Mononuclear cell (primary cell): ENCODE data around the gene MCEMP1. TPM values are rescaled to one million over a fixed set of nuclear protein-coding genes. Genes with fewer than 3 reads are reported as not detected.
"Not testable (repeated sequence)": the region's sequence is repeated elsewhere in the genome, so short reads cannot be mapped to it uniquely, and the experiment has no call there.

Source experiments
- H3K27me3 ChIP-seq: 2 replicates; pipeline ENCODE4 v1.6.0; 2011; ENCODE audit warnings: low read length, control low read depth; ENCODE audit not compliant: insufficient read depth
- H3K4me1 ChIP-seq: 2 replicates; pipeline ENCODE4 v1.5.1; 2011; ENCODE audit warnings: mild to moderate bottlenecking, low read length, control low read depth; ENCODE audit not compliant: insufficient read depth
- H3K4me3 ChIP-seq: 2 replicates; pipeline ENCODE4 v1.5.1; 2011; ENCODE audit warnings: mild to moderate bottlenecking, low read length, moderate library complexity
- H3K9me3 ChIP-seq: 2 replicates; pipeline ENCODE4 v1.5.1; 2011; ENCODE audit warnings: low read depth, mild to moderate bottlenecking, control low read depth, low read length
- total RNA-seq: library from RNA; depleted of rRNA; stranded (reverse); fragments of >200 nt; gene quantifications from one replicate; pipeline ENCODE4 v1.2.3, GENCODE V29; 2012

MCEMP1 gene
- total RNA-seq, 1 donor = 1.8 TPM

GRCh38 chr19:7640803-7641202 is 36.1 kb upstream of the MCEMP1 start:
- H3K4me3 ChIP-seq = no peak overlapping the region
- H3K9me3 ChIP-seq = no peaks in the 10 kb centered on the region
- H3K27me3 ChIP-seq = no peaks in the 10 kb centered on the region
- peaks cover 54% of the 10 kb centered on the region for H3K4me1 ChIP-seq

GRCh38 chr19:7641290-7642276 is 35.3 kb upstream of the MCEMP1 start:
- peaks cover 54% of the 10 kb centered on the region for H3K4me1 ChIP-seq
- H3K27me3 ChIP-seq = no peaks in the 10 kb centered on the region
- H3K9me3 ChIP-seq = no peaks in the 10 kb centered on the region
- H3K4me3 ChIP-seq = no peak overlapping the region

- H3K4me3 ChIP-seq = no peak overlapping the region
- H3K27me3 ChIP-seq = no peaks in the 10 kb centered on the region
- peaks cover 54% of the 10 kb centered on the region for H3K4me1 ChIP-seq
- no peaks in the 10 kb centered on the region for H3K9me3 ChIP-seq
Measured at GRCh38 chr19:7642295-7643030, 34.4 kb upstream of the MCEMP1 start.

- H3K9me3 ChIP-seq = no peaks in the 10 kb centered on the region
- H3K4me1 ChIP-seq = peaks cover 49% of the 10 kb centered on the region
- no peaks in the 10 kb centered on the region for H3K27me3 ChIP-seq
- H3K4me3 ChIP-seq = no peak overlapping the region
Measured at GRCh38 chr19:7643031-7643415, 33.9 kb upstream of the MCEMP1 start.

- H3K4me3 ChIP-seq, H3K27me3 ChIP-seq, H3K9me3 ChIP-seq: not testable (repeated sequence)
- peaks cover 40% of the 10 kb centered on the region for H3K4me1 ChIP-seq
Measured at GRCh38 chr19:7643629-7644549, 33.0 kb upstream of the MCEMP1 start.

GRCh38 chr19:7644550-7644877 is 32.4 kb upstream of the MCEMP1 start:
- H3K4me3 ChIP-seq = no peak overlapping the region
- no peaks in the 10 kb centered on the region for H3K9me3 ChIP-seq
- no peaks in the 10 kb centered on the region for H3K27me3 ChIP-seq
- H3K4me1 ChIP-seq = peaks cover 35% of the 10 kb centered on the region

- Histone ChIP-seq H3K4me1 (peaks cover 35% of the 10 kb centered on the region), H3K4me3 (no peak overlapping the region)
Measured at GRCh38 chr19:7645163-7645562, 31.7 kb upstream of the MCEMP1 start.

GRCh38 chr19:7645656-7646425 is 31.0 kb upstream of the MCEMP1 start:
- Histone ChIP-seq H3K27me3 (no peaks in the 10 kb centered on the region), H3K4me1 (peaks cover 35% of the 10 kb centered on the region), H3K9me3 (no peaks in the 10 kb centered on the region), H3K4me3 (peak overlapping the region; percentile 0)

More at GRCh38 chr19:7645163-7645562, 31.7 kb upstream of the MCEMP1 start:
- Histone ChIP-seq H3K9me3 (no peaks in the 10 kb centered on the region), H3K27me3 (no peaks in the 10 kb centered on the region)

- no peaks in the 10 kb centered on the region for H3K9me3 ChIP-seq
- H3K4me1 ChIP-seq = peaks cover 35% of the 10 kb centered on the region
- H3K27me3 ChIP-seq = no peaks in the 10 kb centered on the region
- H3K4me3 ChIP-seq = no peak overlapping the region
Measured at GRCh38 chr19:7646426-7646700, 30.5 kb upstream of the MCEMP1 start.

- Histone ChIP-seq H3K27me3 (no peaks in the 10 kb centered on the region), H3K4me3 (no peak overlapping the region), H3K9me3 (no peaks in the 10 kb centered on the region), H3K4me1 (peaks cover 40% of the 10 kb centered on the region)
Measured at GRCh38 chr19:7647156-7647555, 29.7 kb upstream of the MCEMP1 start.

GRCh38 chr19:7648265-7649014 is 28.4 kb upstream of the MCEMP1 start:
- H3K27me3 ChIP-seq = no peaks in the 10 kb centered on the region
- H3K9me3 ChIP-seq = no peaks in the 10 kb centered on the region
- peaks cover 51% of the 10 kb centered on the region for H3K4me1 ChIP-seq
- no peak overlapping the region for H3K4me3 ChIP-seq

- H3K27me3 ChIP-seq = no peaks in the 10 kb centered on the region
- peaks cover 52% of the 10 kb centered on the region for H3K4me1 ChIP-seq
- no peaks in the 10 kb centered on the region for H3K9me3 ChIP-seq
- H3K4me3 ChIP-seq = no peak overlapping the region
Measured at GRCh38 chr19:7650148-7650547, 26.7 kb upstream of the MCEMP1 start.

GRCh38 chr19:7652061-7652641 is 24.7 kb upstream of the MCEMP1 start:
- H3K4me1 ChIP-seq = peaks cover 54% of the 10 kb centered on the region
- H3K27me3 ChIP-seq = no peaks in the 10 kb centered on the region
- H3K4me3 ChIP-seq = peak overlapping the region; percentile 14
- H3K9me3 ChIP-seq = no peaks in the 10 kb centered on the region
